NCI-H128 (cell line): Measurements from ENCODE around the gene BPIFB2.
"Not testable (repeated sequence)": the region's sequence is repeated elsewhere in the genome, so short reads cannot be mapped to it uniquely, and the experiment has no call there.

Source experiments
- DNase-seq: peaks from one replicate; lab custom pipeline; 2025; ENCODE audit not compliant: unreplicated experiment; lab: John Stamatoyannopoulos, UW

Gene BPIFB2

DNA sequence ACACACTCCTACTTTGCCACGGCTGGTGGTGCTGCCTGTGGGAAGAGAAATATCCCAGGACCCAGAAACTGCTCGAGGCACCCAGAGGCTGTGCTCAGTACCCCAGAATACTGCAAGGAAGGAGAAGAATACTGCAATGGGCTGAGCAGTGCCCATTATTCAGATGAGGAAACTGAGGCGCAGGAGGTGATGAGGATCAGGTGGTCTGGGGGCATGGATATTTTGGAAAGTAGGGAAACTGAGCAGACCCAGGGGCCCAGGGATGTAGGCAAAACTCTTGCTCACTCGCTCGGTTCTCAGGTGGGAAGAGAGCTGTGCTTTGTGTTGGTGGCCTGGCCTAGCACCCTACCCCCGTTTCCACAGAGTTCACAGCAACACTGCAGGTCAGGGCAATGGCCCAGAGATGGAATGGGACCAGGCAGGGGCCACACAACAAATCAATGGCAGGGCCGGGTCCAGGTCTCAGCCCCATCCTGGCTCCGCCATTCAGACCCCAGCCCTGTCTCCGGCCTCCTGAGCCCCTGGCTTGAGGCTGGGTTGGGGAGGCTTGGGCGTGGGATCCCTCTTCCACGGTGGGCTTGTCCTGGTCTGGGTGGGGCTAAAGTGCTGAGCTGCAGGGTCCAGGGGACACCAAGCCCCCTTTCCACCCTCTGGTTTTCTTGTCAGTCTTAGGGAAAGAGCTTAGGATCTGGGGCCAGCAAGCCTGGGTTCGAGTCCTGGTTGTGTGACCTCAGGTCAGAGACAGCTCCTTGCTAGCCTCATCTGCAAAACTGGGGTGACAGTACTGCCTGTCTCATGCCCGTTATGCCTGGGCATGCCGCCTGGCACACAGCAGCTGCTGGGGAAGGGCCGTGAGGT, 37.2 kb upstream of the BPIFB2 start:
- no peak for DNase-seq

DNA sequence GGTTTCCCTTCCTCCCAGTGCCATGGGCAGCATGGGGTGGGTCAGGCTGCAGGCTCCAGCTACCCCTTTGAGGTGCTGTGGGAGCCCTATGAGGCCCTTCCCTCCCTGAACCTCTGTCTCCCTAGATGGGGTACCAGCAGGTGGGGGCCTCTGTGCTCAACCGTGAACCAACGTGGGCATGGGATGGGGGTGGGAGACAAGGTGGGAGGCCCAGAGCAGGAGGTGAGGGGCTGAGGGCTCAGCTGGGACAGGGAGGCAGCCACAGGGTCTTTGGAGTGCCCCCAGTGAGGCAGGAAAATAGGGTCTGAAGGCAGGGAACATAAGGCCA, 36.6 kb upstream of the BPIFB2 start:
- no peak for DNase-seq

DNA sequence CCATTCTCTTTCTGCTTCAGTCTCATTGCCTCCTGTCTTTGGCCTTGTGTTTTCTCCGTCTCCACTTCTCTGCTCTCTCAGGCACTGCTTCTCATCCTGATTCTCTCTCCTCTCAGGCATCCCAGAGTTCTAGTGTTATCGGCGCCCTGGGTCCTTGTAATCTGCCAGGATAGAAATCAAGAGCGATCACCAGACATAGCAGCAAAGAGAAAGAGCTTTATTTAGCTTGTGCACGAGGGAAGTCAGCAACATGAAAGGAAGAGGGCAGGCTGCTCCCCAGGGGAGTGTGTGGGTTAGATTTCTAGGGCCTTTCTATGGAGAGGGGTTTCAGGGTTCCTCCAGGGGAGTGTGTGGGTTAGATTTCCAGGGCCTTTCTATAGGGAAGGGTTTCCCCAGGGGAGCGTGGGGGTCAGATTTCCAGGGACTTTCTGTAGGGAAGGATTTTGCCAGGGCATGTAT, 35.8 kb upstream of the BPIFB2 start:
- DNase-seq, result no peak

DNA sequence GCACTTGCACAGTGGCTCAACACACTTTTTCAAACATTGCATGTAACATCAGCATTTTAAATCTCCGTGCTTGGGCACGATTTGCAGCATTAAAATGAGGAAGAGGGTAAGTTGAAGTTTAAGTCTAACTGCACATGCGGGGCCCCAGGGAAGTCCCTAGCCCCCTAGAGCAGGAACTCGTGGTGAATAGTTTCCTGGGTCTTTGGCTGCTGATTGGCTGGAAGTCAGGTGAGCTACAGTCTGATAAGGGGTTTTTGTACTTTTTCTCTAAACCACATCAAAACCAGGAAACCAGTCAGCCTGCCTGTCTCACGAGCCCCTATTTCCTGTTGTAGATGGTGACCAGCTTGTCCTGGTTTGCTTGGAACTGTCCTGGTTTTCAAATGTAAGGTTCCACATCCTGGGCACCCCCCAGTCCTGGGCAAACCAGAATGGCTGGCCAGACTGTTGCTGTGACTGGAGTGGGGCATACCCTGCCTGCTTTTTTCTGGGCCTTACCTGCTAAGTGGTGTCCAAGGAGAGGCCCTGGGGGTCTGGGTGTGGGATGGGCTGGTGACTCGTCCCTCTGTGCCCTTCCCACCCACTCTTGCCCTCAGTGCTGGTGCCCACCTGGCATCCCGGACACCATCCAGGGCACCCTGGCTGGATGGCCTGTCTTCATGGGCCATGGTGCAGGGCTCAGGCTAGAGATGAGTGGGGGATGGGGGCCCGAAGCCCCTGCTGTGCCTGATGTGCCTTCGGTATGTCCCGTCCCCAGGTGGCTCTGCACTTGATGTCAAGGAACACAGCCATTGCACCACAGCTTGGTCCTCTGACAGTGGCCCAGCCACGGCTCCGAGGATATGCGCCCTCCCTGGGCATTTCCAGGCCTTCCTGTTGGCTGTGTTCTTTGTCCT, 35.1 kb upstream of the BPIFB2 start:
- no peak for DNase-seq

DNA sequence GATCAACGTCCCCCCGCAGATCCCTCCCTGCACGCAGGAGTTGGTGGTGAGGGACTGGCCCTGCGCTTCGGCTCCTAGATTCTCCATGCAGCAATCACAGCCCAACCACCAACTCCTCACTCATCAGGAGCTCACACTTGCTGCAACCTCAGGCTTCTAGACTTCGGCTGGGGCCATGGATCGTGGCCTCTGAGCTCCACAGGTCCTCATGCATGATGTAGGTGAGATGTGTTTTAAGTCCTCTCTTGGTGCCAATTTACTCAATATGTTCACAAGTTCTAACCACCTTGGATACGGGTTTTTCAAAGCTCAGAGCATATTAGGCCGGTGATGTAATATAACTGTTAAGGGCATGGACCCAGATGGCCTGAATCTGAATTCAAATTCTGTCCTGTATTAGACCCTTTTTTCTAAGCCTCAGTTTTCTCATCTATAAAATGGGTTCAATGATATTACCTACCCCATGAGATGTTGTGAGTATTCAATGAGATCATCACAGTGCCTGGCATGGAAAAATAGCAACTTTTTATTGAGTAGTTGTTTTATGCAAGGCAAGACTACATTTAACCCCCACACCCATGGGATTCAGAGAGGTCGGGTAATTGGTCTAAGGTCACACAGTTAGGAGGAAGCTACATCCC, 34.3 kb upstream of the BPIFB2 start:
- no peak for DNase-seq

DNA sequence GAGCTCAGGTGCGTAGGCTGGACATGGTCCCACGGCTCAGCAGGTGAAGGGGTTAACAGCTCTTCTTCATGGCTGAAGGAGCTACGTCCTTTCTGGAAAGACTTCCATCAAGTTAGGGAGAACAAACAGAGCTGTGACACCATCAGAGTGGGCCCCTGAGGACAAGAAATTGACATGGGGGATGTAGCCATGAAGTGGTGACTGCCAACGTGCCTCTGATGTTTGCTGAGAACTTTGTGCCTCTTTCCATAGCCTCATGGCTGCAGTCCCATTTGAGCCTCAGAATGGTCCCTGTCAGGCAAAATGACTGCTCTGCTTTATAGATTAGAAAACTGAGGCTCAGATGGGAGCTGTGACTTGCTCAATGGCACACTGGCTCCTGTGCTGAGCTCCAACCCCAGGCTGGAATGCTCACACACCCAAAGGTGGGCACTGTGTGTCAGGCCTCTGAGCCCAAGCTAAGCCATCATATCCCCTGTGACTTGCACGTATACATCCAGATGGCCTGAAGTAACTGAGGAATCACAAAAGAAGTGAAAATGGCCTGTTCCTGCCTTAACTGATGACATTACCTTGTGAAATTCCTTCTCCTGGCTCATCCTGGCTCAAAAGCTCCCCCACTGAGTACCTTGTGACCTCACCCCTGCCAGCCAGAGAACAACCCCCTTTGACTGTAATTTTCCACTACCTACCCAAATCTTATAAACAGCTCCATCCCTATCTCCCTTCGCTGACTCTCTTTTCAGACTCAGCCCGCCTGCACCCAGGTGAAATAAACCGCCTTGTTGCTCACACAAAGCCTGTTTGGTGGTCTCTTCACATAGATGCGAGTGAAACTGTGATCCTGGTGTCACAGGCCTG, 33.1 kb upstream of the BPIFB2 start:
- not testable (repeated sequence) for DNase-seq

DNA sequence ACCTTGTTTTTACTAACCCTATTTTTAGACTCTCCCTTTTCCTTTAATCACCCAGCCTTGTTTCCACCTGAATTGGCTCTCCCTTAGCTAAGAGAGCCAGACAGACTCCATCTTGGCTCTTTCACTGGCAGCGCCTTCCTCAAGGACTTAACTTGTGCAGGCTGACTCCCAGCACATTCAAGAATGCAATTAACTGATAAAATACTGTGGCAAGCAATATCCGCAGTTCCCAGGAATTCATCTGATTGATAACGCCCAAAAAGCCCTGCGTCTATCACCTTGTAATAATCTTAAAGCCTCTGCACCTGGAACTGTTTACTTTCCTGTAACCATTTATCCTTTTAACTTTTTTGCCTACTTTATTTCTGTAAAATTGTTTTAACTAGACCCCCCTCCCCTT, 32.4 kb upstream of the BPIFB2 start:
- DNase-seq, result not testable (repeated sequence)

DNA sequence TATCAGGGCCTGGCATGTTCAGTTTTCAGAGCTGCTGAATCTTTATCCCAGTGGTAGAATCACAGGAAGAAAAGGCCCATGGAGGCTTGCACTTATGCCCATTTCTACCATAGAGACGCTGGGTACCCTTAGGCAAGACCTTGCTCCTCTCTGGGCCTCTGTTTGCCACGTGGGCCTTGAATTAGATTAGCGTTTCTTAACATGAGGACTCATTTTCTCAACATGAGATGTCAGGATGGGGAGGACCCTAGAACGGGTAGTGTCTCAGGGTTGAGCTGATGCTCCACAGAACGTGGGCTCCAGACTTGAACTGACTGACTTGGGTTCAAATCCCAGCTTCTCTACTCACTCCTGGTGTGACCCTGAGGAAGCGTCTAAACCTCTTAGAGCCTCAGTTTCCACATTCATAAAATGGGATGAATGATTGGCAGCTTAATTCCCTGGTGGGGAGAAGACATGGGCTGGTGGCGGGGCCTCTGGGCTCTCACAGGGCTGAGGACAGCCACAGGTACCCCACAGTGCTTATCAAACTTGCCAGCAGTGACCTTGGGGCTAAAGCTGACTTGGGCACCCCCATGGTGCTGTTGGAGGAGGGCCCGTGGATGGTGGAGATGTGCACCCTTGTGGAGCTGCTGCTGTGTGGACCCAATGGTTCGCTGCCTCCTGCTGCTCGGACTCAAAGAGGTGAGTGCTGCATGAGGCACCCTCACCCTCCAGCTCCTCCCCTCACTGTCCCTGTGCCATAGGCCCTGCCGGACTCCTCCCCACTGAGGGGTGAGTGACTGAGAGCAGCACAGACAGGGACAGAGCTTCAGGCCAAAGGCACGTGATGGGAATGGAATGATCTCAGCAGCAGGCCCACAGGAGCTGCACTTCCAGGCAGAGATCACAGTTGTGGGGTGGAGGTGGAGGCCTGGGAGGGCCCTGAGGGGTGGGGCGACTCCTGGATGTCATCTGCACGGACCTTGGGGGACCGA, 31.5 kb upstream of the BPIFB2 start:
- no peak for DNase-seq

DNA sequence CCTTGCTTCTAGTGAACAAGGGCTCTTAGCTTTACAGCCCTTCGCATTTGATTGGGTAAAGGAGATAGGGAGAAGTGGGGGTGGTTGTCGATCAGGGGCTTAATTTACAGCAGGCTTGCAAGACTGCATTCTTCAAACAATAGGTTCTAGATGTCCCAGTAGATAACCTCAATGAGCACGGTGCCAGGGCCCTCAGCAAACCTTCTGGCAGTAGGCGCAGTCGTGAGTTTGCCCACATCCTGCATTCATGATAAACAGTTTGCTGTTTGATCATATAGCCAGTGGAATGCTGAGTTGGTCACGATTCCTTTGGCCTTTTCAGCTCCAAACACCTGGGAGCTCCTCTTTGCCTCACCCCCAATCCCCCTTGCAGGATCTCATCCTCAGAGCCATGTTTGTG, 30.8 kb upstream of the BPIFB2 start:
- no peak for DNase-seq

DNA sequence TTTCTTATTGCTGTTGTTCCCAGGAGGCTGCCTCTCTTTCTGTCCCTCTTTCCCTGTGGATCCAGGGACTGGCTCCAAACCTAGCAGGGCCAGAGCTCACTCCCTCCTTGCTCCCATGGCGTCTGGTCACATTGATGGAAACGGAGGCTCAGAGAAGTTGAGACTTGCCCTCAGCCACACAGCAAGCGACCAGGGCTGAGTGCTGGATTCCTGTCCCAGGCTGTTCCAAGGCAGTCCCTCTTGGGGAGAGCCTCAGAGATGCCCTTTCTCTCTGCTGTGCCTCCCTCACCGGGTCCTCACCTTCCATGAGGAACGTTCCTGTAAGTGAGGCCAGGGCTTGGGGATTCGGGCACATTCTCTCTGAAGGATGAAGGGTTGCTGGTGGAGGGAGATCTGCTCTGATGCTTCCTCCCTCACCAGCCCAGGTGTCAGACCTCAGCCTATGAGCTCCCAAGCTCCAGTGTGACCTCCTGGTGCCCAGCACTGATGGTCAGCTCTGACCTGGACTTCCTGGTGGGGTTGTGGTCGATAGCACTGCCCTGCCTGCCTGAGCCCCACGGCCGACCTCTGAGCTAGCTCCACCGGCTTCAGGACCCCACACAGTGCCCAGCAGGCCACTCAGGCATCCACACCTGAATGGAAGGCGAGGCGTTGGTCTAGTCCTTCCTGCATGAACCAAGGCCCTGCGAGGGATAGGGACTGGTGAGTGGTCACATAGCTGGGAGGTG, 30.1 kb upstream of the BPIFB2 start:
- DNase-seq, result no peak

DNA sequence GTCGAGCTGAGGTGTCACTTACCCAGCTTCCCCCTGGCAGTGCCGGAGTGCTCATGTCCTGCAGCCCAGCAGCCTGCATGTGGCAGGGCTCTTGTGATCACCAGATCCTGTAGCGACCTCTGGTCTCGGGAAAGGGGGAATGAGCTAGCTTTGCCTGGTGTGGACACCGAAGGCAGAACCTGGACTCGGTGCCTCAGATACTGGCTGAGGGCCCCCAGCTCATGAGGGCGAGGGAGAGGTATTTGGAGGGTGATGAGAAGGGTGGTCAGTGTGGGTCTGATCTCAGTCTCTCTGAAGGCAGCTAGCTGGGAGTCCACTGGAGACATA, 29.5 kb upstream of the BPIFB2 start:
- no peak for DNase-seq

DNA sequence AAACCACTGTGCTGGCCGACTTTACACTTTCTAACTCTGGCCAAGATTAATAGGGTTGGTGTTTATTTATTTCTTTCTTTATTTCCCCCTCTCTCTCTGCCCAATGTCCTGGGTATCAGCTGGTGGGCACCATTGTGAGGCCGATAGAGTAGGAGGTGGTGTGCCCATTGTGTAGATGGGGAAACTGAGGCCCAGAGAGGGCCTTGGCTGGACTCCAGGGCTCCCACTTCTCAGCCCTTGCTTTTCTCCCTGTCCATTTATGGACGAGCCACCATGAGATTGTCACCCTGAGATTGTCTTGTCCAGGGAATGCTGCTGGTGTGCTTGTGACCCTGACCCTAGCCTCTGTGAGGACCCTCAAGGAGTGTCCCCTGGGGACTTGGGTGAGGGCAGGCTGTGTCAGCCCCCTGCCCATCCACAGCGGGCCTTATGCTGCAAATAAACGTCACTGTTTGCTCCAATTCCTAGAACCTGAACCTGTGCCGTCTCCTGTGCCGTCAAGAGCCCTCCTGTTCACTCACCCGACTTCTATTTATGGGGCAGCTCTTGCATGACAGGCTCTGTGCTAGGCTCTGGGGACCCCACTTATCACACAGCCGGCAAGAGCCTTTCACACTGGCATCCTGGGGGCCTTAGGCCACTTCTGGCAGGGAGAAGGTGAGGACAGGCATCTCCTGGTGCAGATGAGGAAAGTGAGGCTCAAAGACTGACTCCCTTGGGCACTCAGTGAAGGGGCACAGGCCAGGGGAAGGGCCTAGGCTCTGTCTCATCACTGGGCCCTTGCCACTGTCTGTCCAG, 28.1 kb upstream of the BPIFB2 start:
- no peak for DNase-seq

DNA sequence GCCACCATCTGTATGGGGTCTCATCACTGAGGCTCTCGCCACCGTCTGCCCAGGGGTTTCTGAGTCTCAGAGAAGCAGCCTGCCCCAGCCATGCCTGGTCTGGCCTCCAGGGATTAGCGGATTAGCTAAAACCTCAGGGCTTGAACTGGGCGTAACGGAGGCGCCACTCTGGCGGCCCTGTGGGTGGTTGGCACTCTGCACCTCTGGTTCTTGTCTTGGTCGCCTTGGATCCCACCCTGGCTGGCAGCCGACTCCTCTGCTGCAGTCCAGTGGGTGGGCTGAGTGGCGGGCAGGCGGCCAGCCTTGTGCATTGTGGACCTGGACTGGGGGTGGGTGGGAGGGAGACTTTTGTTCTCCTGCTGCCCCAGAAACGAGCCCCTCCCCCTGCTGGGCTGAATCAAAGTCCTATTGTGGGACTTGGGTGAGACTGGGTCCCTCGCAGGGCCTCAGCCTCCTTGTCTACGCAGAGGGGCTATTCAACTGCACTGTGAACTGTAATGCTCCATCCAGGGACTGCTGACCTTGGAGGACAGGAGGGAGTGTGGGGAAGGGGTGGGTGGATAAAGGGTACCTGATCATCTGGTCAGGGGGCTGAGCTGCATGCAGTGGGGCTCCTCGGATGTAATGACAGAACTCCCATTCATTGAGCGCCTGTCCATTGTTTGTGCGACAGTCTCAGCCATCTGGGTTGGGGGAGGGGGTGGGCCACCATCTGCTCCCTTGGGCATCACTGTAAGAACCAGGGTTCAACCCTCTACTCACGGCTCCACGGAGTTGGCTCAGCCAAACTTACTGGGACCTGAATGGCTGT, 27.2 kb upstream of the BPIFB2 start:
- no peak for DNase-seq

DNA sequence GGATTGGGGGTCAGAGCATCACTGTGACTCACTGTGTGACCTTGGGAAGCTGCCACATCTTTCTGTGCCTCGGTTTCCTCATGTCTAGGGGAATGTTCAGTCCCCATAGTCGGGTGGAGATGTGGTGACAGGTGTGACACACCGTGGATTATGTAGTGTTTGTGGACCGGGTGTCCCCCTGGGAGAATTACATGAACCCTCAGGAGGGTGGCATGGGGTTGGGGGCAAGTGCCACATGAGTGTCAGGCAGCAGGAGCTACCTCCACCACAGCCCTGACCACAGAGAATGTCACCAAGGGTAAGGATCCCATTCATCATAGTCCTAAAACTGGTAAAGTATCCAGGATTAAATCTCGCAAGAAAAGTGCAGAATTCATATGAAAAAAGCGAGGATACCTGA, 26.5 kb upstream of the BPIFB2 start:
- no peak for DNase-seq

DNA sequence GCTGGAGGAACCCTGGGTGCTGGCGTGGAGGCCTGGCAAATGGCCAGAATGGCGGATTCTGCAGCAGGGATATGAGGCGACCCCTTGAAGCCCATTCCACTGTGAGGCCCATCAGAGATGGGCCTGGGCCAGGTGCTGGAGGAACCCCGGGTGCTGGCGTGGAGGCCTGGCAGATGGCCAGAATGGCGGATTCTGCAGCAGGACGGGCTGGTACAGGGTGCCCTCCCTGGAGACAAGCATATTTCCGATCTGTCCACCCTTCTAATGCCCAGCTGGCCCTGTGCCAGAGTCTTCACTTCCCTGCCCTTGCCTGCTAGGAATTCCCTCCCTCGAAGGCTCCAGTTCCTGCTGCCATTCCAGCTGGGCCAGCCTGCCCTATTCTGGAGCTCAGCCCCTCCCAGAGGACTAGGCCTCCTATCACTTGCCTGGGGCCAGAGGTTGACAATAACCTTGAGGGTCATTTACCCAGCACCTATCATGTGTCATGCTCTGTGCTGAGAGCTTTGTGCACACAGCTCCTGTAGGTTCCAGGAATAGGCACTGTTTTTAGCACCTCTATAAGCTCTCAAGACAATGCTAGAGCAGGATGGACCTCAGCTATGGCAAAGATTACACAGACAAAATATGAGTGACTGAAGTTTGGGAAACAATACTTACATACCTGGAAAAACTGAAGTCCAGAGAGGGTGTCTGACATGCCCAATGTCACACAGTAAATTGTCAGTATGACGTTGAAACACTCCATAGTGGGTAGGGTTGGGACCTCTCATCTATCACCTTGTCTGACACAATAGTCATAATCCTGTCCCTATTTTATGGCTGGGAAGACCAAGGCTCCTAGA, 24.7 kb upstream of the BPIFB2 start:
- DNase-seq, result no peak

DNA sequence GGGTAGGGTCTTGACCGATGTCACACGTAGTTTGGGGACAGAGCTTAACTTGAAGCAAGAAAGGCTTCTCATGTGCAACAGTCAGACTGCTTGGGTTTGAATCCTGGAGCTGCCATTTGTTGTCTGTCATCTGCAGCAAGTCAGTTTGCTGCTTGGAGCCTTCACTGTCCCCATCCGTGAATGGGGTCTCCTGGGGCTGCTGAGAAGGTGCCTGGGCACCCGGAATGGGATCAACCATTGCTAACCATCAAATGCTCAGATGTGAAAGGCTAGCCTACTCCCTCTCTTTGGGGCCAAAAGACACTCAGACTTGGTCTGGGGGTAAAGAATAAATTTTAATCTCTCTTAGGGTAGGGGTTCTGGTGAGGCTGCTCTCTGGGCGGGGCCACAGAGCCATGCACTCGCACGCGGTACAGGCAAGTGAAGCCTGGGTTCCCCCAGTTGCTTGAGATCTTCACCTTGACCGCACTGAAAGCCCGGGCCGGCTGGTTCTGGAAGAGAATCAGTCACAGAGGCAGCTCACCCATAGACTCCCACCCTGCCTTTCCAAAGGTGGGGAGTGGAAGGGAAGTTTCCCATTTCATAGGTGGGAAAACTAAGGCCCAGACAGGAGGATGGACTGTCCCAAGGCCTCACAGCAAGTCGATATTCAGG, 23.9 kb upstream of the BPIFB2 start:
- DNase-seq, result no peak
